Measurements from ENCODE around the gene CDKAL1.

DNA sequence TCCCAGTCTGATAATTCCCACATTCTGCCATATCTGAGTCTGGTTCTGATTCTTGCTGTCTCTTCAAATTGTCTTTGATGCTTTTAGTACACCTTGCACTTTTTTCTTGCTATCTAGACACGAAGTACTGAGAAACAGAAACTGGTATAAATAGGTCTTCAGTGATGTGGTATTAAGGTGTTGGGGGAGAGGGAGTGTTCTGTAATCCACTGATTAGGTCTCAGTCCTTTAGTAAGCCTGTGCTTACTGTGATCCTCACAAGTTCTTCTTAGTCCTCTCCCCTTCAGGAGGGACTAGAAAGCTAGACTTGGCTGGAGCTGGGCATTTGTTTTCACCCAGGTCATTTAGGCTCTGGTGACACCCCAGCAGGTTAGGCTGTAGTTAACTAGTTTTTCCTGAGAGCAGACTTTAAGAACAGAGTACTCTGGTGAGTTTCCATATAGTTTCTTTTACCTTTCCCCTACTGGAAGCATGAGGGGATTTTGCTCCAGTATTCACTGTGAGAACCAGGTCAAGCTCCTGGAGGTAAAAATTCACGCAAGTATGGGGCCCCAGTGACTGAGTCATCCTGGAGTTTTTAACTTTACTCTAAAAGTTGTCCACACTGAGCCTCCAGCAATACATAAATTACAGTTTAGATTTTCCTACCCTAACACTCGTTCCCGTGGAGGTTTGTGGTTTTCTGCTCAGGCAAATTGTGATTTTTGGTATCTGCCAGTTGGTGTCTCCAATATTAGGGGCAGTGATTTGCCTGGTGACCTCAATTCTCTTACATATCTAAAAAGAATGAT, 154.6 kb downstream of the CDKAL1 start:
- TF ChIP-seq, protein P1, sequence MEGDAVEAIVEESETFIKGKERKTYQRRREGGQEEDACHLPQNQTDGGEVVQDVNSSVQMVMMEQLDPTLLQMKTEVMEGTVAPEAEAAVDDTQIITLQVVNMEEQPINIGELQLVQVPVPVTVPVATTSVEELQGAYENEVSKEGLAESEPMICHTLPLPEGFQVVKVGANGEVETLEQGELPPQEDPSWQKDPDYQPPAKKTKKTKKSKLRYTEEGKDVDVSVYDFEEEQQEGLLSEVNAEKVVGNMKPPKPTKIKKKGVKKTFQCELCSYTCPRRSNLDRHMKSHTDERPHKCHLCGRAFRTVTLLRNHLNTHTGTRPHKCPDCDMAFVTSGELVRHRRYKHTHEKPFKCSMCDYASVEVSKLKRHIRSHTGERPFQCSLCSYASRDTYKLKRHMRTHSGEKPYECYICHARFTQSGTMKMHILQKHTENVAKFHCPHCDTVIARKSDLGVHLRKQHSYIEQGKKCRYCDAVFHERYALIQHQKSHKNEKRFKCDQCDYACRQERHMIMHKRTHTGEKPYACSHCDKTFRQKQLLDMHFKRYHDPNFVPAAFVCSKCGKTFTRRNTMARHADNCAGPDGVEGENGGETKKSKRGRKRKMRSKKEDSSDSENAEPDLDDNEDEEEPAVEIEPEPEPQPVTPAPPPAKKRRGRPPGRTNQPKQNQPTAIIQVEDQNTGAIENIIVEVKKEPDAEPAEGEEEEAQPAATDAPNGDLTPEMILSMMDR (conservative IDR thresholded peaks at IDR 0.05; ENCODE audit: low read length), result no peak
- no peak for TF ChIP-seq EZH2phosphoT487 (IDR thresholded peaks at IDR 0.05; ENCODE audit: borderline replicate concordance)
